NT2/D1 (cell line): ENCODE measurements around the gene ZBTB16.

ENCODE experiments used
- YY1 ChIP-seq: IDR thresholded peaks from 2 replicates; pipeline ENCODE4 v1.6.1; 2011; ENCODE audit not compliant: insufficient read length, insufficient read depth
- ZNF274 ChIP-seq: IDR thresholded peaks from 2 replicates; pipeline ENCODE4 v1.6.1; 2011; ENCODE audit warnings: mild to moderate bottlenecking, low read depth, low read length

DNA sequence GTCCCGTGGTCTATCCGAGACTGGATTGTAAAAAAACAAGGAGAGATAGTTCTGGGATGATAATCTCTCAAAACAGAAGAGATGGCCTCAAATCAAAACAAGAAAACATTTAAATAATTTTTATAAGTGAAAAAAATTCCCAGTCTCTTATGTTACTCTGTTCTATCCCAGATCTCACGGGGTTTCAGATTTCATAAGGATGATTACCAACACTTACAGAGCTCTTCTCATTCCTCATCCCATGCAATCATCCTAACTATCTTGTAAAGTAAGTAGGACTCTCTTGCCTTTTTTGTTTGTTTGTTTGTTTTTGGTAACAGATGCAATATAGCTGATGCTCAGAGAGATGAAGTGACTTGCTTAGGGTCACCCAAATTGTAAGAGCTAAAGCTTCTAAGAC lies 20.0 kb upstream of the ZBTB16 start:
- TF ChIP-seq YY1 (no peak), ZNF274 (no peak)
